Activated T-helper 9 cell treated with anti-CD3 and anti-CD28 coated beads, Interleukin-2, amount 50 U/mL, for 16 hours (primary cell): ENCODE data around the gene MYMK.

ENCODE experiments used
- DNase-seq: peaks from one replicate; pipeline ENCODE4 v3.0.0-alpha.2; 2020; ENCODE audit warnings: low read depth

Gene MYMK

GRCh38 chr9:133535306-133535877 lies 10.6 kb upstream of the MYMK start:
- DNase-seq, result no peak

GRCh38 chr9:133534346-133535291 lies 9.9 kb upstream of the MYMK start, which contains the start of gene ADAMTSL2:
ADAMTSL2 (plus strand) TSS chr9:133534704; CDS start chr9:133536713, 2,009 bp downstream.
- DNase-seq, result no peak

GRCh38 chr9:133533857-133534256 lies 9.1 kb upstream of the MYMK start:
- no peak for DNase-seq

- peak; percentile 33 for DNase-seq
These were observed 8.3 kb upstream of the MYMK start for GRCh38 chr9:133532937-133533668.

- DNase-seq, result no peak
These were observed 6.5 kb upstream of the MYMK start for GRCh38 chr9:133531293-133531692.

- no peak for DNase-seq
These were observed 5.1 kb upstream of the MYMK start for GRCh38 chr9:133529874-133530273.

- no peak for DNase-seq
These were observed 4.7 kb upstream of the MYMK start for GRCh38 chr9:133529457-133529856.

- no peak for DNase-seq
These were observed 4.1 kb upstream of the MYMK start for GRCh38 chr9:133528876-133529241.

- DNase-seq, result no peak
These were observed 3.5 kb upstream of the MYMK start for GRCh38 chr9:133528001-133528875.

GRCh38 chr9:133527444-133527920 lies 2.7 kb upstream of the MYMK start:
- no peak for DNase-seq

GRCh38 chr9:133526721-133527321 lies 2.1 kb upstream of the MYMK start:
- DNase-seq, result no peak

GRCh38 chr9:133525677-133526076 lies 918 bp upstream of the MYMK start:
- DNase-seq, result no peak

- no peak for DNase-seq
These were observed 613 bp downstream of the MYMK start for GRCh38 chr9:133524146-133524545.

GRCh38 chr9:133523106-133523505 lies 1.7 kb downstream of the MYMK start:
- no peak for DNase-seq

- no peak for DNase-seq
These were observed 2.5 kb downstream of the MYMK start for GRCh38 chr9:133522073-133522910.

- no peak for DNase-seq
These were observed 3.4 kb downstream of the MYMK start for GRCh38 chr9:133521122-133522072.

- DNase-seq, result no peak
These were observed 4.5 kb downstream of the MYMK start for GRCh38 chr9:133520121-133520835.

GRCh38 chr9:133519693-133520092 lies 5.1 kb downstream of the MYMK start:
- DNase-seq, result no peak
